ENCODE measurements around the gene SLX4IP. TPM values are rescaled to one million over a fixed set of nuclear protein-coding genes. Genes with fewer than 3 reads are reported as not detected.
A peak's percentile ranks its signal among the peaks of the same experiment; 100 is the strongest.

The SLX4IP gene
- total RNA-seq, 1 experiment from 2014 or later, result 6.4 TPM

GRCh38 chr20:10558635-10559187 is 123.6 kb downstream of the SLX4IP start:
- H3K27ac ChIP-seq (ENCODE audit: low read length), result peak overlapping the region; percentile 96
- peak; percentile 92 for DNase-seq
- no peaks in the 10 kb centered on the region for H3K9me2 ChIP-seq (replicated peaks; ENCODE audit: low read length)
- no peaks in the 10 kb centered on the region for H3K27me3 ChIP-seq (ENCODE audit: low read length)
- no peak overlapping the region for H2AFZ ChIP-seq (ENCODE audit: low read length)
- H4K20me1 ChIP-seq (ENCODE audit: low read length), result no peaks in the 10 kb centered on the region
- ChIA-PET CTCF (interaction anchor here (0.6 kb wide), 1 partner anchor 80 kb away, joined by 5 read pairs; no protein-coding TSS in a partner anchor), POLR2A (ENCODE audit: unreplicated experiment) (interaction anchor here (0.6 kb wide), 1 partner anchor 614 kb away, joined by 3 read pairs; no protein-coding TSS in a partner anchor)
- H3K4me1 ChIP-seq (ENCODE audit: insufficient read depth, low read length), result peaks cover 74% of the 10 kb centered on the region
- H3K79me2 ChIP-seq (ENCODE audit: low read length), result peaks cover 41% of the 10 kb centered on the region
- intact Hi-C loops (cut with micrococcal nuclease), result loop anchor here (1.0 to 10.0 kb wide), 5 partner anchors 20 to 466 kb away; no protein-coding TSS in a partner anchor
- peak overlapping the region; percentile 83 for H3K9ac ChIP-seq (ENCODE audit: low read length)
- peaks cover 3% of the 10 kb centered on the region for H3F3A ChIP-seq (ENCODE audit: low read length, unreplicated experiment)
- peak overlapping the region; percentile 22; the same call in 1 of the 2 replicates for H3K4me3 ChIP-seq (ENCODE audit: low read length)
- BruUV-seq (replicated peaks), result no TSS peak
- H3K9me3 ChIP-seq (ENCODE audit: low read length), result no peaks in the 10 kb centered on the region
- peak overlapping the region; percentile 75 for H3K4me2 ChIP-seq (ENCODE audit: low read length)
- ATAC-seq, result peak; percentile 75
- no peak for TF ChIP-seq EZH2 (IDR thresholded peaks at IDR 0.05; ENCODE audit: low read length, unreplicated experiment)
- TF ChIP-seq EZH2phosphoT487 (IDR thresholded peaks at IDR 0.05; ENCODE audit: borderline replicate concordance, low read length), result no peak
- no peak; the same call in 1 of the 2 replicates for TF ChIP-seq CTCF (conservative IDR thresholded peaks at IDR 0.05; ENCODE audit: low read depth, low read length)
- peaks cover 4% of the 10 kb centered on the region; the same call in 1 of the 2 replicates for H3K36me3 ChIP-seq (ENCODE audit: low read depth, low read length)

- Histone ChIP-seq H4K20me1 (ENCODE audit: low read length) (no peaks in the 10 kb centered on the region), H3K4me3 (ENCODE audit: low read length) (peak overlapping the region; percentile 22; the same call in 1 of the 2 replicates), H3K36me3 (ENCODE audit: low read depth, low read length) (peaks cover 4% of the 10 kb centered on the region; the same call in 1 of the 2 replicates), H3F3A (ENCODE audit: low read length, unreplicated experiment) (peaks cover 3% of the 10 kb centered on the region), H3K9me2 (replicated peaks; ENCODE audit: low read length) (no peaks in the 10 kb centered on the region), H3K9ac (ENCODE audit: low read length) (peak overlapping the region; percentile 83), H3K27ac (ENCODE audit: low read length) (peak overlapping the region; percentile 96), H2AFZ (ENCODE audit: low read length) (no peak overlapping the region), H3K9me3 (ENCODE audit: low read length) (no peaks in the 10 kb centered on the region), H3K27me3 (ENCODE audit: low read length) (no peaks in the 10 kb centered on the region), H3K4me2 (ENCODE audit: low read length) (peak overlapping the region; percentile 75), H3K79me2 (ENCODE audit: low read length) (peaks cover 37% of the 10 kb centered on the region), H3K4me1 (ENCODE audit: insufficient read depth, low read length) (peaks cover 69% of the 10 kb centered on the region)
- ATAC-seq, result no peak
- peak; percentile 76 for DNase-seq
- POLR2A ChIA-PET (ENCODE audit: unreplicated experiment), result no interaction called here
- intact Hi-C loops (cut with micrococcal nuclease), result loop anchor here (1.0 to 10.0 kb wide), 5 partner anchors 19 to 466 kb away; no protein-coding TSS in a partner anchor
- TF ChIP-seq EZH2phosphoT487 (IDR thresholded peaks at IDR 0.05; ENCODE audit: borderline replicate concordance, low read length) (no peak), EZH2 (IDR thresholded peaks at IDR 0.05; ENCODE audit: low read length, unreplicated experiment) (no peak), CTCF (conservative IDR thresholded peaks at IDR 0.05; ENCODE audit: low read depth, low read length) (no peak)
- CTCF ChIA-PET, result interaction anchor here (0.6 kb wide), 1 partner anchor 80 kb away, joined by 5 read pairs; no protein-coding TSS in a partner anchor
- no TSS peak for BruUV-seq (replicated peaks)
Measured at GRCh38 chr20:10559266-10559665, 124.2 kb downstream of the SLX4IP start.

DNA sequence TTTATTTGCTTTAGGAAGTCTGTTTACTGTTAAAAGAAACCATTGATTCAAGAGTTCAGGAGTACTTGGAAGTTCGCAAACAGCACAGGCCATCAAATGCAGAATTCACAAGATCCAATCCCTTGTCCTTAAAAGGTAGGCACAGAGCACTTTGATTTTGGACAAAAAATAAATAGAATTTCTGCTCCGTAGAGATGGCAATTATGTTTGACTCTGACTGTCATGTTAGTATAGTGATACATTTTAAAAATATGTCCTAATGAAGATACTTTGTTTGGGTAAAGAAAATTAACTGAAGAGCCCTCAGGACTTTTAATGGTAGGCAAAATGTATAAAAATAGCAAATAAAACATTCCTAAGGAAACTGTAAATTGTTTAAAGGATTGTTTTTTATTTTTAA is 125.6 kb downstream of the SLX4IP start:
- no peak overlapping the region for H3K4me3 ChIP-seq (ENCODE audit: low read length)
- intact Hi-C loops (cut with micrococcal nuclease), result loop anchor here (1.0 kb wide), 1 partner anchor 13 kb away; no protein-coding TSS in a partner anchor
- peaks cover 63% of the 10 kb centered on the region for H3K4me1 ChIP-seq (ENCODE audit: insufficient read depth, low read length)
- no peaks in the 10 kb centered on the region for H3K27me3 ChIP-seq (ENCODE audit: low read length)
- peaks cover 3% of the 10 kb centered on the region for H3F3A ChIP-seq (ENCODE audit: low read length, unreplicated experiment)
- no peaks in the 10 kb centered on the region for H3K9me3 ChIP-seq (ENCODE audit: low read length)
- POLR2A ChIA-PET (ENCODE audit: unreplicated experiment), result interaction anchor here (0.6 kb wide), 1 partner anchor 988 kb away, joined by 3 read pairs; no protein-coding TSS in a partner anchor
- no peak for TF ChIP-seq EZH2phosphoT487 (IDR thresholded peaks at IDR 0.05; ENCODE audit: borderline replicate concordance, low read length)
- TF ChIP-seq EZH2 (IDR thresholded peaks at IDR 0.05; ENCODE audit: low read length, unreplicated experiment), result no peak
- TF ChIP-seq CTCF (conservative IDR thresholded peaks at IDR 0.05; ENCODE audit: low read depth, low read length), result no peak
- DNase-seq (peak; percentile 46), ATAC-seq (peak; percentile 37)
- H3K9ac ChIP-seq (ENCODE audit: low read length), result peak overlapping the region; percentile 83
- H3K9me2 ChIP-seq (replicated peaks; ENCODE audit: low read length), result no peaks in the 10 kb centered on the region
- H3K79me2 ChIP-seq (ENCODE audit: low read length), result peaks cover 24% of the 10 kb centered on the region
- peak overlapping the region; percentile 96 for H3K27ac ChIP-seq (ENCODE audit: low read length)
- no peak overlapping the region for H2AFZ ChIP-seq (ENCODE audit: low read length)
- no peaks in the 10 kb centered on the region for H4K20me1 ChIP-seq (ENCODE audit: low read length)
- peaks cover 4% of the 10 kb centered on the region; the same call in 1 of the 2 replicates for H3K36me3 ChIP-seq (ENCODE audit: low read depth, low read length)
- CTCF ChIA-PET, result no interaction called here
- no TSS peak for BruUV-seq (replicated peaks)
- no peak overlapping the region for H3K4me2 ChIP-seq (ENCODE audit: low read length)

Data from PC-3 (cell line).